HG03575 (cell line): ENCODE data around the gene MROH7.
"Not testable (repeated sequence)": the region's sequence is repeated elsewhere in the genome, so short reads cannot be mapped to it uniquely, and the experiment has no call there.

Experiments
- ATAC-seq: cut with Tn5 transposase; IDR thresholded peaks from one replicate; pipeline ENCODE4 v1.9.1; 2021; ENCODE audit not compliant: unreplicated experiment, insufficient number of reproducible peaks, low FRiP score; ENCODE audit errors: extremely low read depth

MROH7 gene

GRCh38 chr1:54608566-54609230 is 32.9 kb upstream of the MROH7 start:
- ATAC-seq, result no peak

- no peak for ATAC-seq
Observed at GRCh38 chr1:54609301-54609921, 32.2 kb upstream of the MROH7 start.

DNA sequence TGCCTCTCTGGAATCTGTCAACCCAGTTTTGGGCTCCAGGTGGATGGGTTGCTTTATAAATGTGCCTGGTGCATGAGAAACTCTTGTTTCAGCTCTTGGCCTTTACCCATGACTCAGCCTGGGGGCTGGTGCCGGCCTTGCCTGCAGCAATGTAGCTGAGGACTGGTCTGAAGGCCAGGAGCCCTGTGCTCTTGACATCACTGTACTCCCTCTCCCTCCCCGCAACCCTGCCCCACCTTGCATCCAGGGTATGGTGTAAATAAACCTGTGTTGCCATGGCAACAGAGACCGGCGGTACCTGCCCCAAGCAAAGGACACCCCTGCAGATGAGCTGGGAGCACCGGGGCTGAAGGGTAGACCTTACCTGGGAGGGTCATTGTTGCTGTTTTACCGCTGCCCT is 31.5 kb upstream of the MROH7 start:
- ATAC-seq, result no peak

GRCh38 chr1:54610601-54611580 is 30.7 kb upstream of the MROH7 start:
- no peak for ATAC-seq

- ATAC-seq, result no peak
Observed at GRCh38 chr1:54611621-54612020, 30.0 kb upstream of the MROH7 start.

GRCh38 chr1:54614024-54614423 is 27.6 kb upstream of the MROH7 start:
- ATAC-seq, result no peak

DNA sequence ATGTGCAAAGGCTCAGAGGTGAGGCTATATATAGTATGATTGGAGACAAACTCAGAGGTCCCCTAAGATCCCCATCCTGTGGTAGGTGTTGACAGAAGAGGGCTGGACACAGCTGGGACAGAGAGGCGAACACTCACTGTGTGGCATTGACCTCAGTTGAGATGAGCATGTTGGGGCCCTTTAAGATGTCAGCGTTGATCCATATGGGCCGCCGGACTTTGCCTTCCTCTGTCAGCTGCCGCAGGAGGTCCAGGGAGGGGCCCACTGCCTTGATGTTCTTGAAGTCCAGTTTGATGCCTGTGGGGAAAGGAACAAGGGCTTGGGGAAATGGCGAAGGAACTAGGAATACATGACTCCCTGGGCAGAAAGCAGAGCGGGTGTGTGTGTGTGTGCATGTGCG is 27.0 kb upstream of the MROH7 start:
- ATAC-seq, result no peak

DNA sequence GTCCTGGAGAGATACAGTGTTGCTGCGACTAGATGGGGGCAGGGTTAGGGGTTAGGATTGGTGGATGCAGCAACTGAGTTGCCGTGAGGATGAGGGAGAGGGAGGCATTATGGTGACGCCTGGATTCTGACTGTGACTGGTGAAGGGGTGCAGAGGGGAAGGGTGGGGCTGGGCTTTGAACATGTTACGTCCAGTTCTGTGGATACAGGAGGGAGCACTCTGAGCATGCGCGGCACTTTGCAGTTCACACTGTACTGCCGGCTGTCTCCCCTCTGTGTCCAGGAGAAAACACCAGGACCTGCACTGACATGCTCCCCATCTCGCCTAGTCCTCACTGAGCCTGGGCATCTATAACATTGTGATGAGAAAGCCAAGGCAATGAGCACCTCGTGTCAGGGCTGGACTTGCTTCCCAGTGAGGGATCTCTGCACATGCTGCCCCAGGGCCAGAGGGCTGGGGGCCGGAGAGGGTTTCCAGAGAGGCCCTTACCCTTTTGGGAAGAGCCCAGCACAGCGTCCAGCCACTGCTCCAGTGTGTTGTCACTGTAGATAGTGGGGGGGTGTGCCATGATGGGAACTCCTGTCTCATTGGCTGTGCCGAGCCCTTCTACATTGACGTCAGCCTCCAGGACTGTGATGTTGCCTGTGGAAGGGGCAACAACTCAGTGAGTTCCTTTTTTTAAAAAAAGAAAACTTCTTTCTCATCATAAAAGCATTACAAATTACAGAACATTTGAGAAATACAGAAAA is 25.9 kb upstream of the MROH7 start:
- ATAC-seq, result no peak

- ATAC-seq, result no peak
Observed at GRCh38 chr1:54619749-54620148, 21.8 kb upstream of the MROH7 start.

GRCh38 chr1:54623216-54624007 is 18.2 kb upstream of the MROH7 start, which contains the start of gene FAM151A:
Gene FAM151A, minus strand, starts transcription at chr1:54623525. Its CDS starts 130 bp downstream, at chr1:54623395.
- no peak for ATAC-seq

DNA sequence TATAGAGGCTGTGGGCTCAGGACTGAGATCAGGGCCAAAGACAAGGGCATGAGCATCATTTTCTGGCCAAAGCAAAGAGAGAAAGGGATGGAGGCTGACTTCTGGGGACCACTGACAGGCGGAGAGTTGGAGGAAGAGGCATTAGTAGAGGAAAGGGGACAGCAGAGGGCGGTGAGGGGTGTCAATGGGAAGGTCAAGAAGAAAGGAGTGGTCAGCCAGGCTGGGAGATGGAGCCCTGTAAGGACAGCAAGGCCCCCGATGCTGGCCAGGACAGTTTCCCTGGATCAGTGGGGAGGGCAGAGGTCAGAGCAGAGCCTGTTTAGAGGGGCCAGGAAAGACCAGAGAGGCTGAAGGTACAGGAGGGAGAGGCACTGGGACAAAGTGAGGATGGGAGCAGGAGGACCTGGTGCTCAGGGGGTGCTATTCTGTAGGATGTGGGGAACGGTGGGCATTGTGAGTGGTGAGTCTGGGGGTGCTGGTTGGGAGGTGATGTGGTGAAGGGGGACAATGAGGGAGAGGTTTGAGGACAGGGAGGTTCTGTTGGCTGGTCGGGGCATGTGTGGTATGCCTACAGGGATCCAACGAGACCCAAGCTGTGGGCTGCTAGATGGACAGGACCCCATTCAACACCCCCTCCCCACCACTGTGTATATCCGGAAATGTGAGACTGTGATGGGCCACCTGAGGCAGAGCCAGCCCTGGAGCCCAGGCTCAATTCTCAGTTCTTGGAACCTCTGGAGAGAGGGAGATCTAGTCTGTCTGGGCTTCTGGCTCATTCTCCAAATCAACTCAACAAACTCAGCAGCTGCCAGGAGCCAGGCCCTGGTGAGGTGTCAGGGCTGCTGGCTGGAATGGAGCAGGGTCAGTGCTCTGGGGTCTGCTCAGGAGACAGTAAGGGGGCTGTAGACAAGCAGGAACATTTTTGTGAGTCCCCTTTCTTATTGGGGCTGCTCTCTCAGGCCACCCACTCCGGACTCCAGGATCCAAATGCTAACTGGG is 16.8 kb upstream of the MROH7 start:
- ATAC-seq, result no peak

DNA sequence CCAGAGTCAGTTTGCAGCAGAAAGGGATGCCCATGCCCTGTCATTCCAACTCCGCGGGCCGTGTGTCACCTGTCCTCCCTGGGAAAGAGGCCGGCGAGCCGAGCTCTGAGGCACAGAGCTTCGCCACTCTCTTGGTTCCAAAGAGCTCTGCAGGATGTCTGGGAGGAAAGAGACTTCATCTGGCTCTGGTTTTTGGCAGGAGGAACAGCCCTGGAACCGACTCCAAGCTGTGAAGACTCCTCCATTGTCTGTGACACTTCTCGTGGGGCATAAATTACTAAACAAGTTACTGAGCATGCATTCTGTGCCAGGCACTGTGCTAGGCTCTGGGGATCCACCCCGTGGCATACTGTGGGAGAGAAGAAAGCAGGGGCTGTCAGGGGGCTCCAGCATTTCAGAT is 14.4 kb upstream of the MROH7 start:
- ATAC-seq, result no peak

DNA sequence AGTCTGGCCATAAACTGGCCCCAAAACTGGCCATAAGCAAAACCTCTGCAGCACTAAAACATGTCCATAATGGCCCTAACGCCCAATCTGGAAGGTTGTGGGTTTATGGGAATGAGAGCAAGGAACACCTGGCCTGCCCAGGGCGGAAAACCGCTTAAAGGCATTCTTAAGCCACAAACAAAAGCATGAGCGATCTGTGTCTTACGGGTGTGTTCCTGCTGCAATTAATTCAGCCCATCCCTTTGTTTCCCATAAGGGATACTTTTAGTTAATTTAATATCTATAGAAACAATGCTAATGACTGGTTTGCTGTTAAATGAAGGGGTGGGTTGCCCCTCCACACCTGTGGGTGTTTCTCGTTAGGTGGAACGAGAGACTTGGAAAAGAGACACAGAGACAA is 5.8 kb upstream of the MROH7 start:
- ATAC-seq, result not testable (repeated sequence)

- not testable (repeated sequence) for ATAC-seq
Observed at GRCh38 chr1:54636461-54637446, 4.8 kb upstream of the MROH7 start.

DNA sequence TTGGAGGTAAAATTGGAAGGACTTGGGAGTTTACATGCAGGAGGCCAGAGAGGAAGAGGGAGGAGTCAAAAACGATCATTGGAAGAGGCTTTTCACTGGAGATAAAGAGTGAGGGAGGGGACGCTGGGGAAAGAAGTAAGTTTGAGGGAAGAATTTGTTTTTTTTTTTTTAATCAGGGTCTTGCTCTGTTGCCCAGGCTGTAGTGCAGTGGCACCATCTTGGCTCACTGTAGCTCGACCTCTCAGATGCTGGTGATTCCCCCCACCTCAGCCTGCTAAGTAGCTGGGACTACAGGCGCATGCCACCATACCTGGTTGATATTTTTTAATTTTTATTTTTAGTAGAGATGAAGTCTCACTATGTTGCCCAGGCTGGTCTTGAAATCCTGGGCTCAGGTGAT is 1.2 kb upstream of the MROH7 start:
- ATAC-seq, result no peak

GRCh38 chr1:54643736-54644135 is 2.1 kb downstream of the MROH7 start:
- no peak for ATAC-seq
